BLaER1 (cell line): ENCODE measurements around the gene SIDT2.
"Not testable (repeated sequence)": the region's sequence is repeated elsewhere in the genome, so short reads cannot be mapped to it uniquely, and the experiment has no call there.

Experiments
- H3K27ac ChIP-seq: shearing (Covaris generic); formaldehyde crosslinking; 2 replicates; pipeline ENCODE4 v1.8.1; 2022
- H3K27me3 ChIP-seq: shearing (Covaris generic); formaldehyde crosslinking; 2 replicates; pipeline ENCODE4 v1.8.1; 2022
- H3K36me3 ChIP-seq: shearing (Covaris generic); formaldehyde crosslinking; 2 replicates; pipeline ENCODE4 v1.8.1; 2022
- H3K4me1 ChIP-seq: shearing (Covaris generic); formaldehyde crosslinking; 2 replicates; pipeline ENCODE4 v1.8.1; 2022
- H3K4me2 ChIP-seq: shearing (Covaris generic); formaldehyde crosslinking; 2 replicates; pipeline ENCODE4 v1.8.1; 2022
- H3K4me3 ChIP-seq: shearing (Covaris generic); formaldehyde crosslinking; 2 replicates; pipeline ENCODE4 v1.8.1; 2022
- H3K9ac ChIP-seq: shearing (Covaris generic); formaldehyde crosslinking; 2 replicates; pipeline ENCODE4 v1.8.1; 2022
- H3K9me3 ChIP-seq: shearing (Covaris generic); formaldehyde crosslinking; 2 replicates; pipeline ENCODE4 v1.8.1; 2022
- H4K20me1 ChIP-seq: shearing (Covaris generic); formaldehyde crosslinking; 2 replicates; pipeline ENCODE4 v1.8.1; 2022
- Cebpa-rat ChIP-seq: shearing (Covaris generic); IDR thresholded peaks from 2 replicates; pipeline ENCODE4 v1.8.1; 2022

SIDT2 gene

GRCh38 chr11:117180661-117181585, 2.4 kb downstream of the SIDT2 start:
- TF ChIP-seq Cebpa-rat, result no peak
- Histone ChIP-seq H4K20me1 (no peaks in the 10 kb centered on the region), H3K4me1 (peaks cover 48% of the 10 kb centered on the region), H3K36me3 (peaks cover 14% of the 10 kb centered on the region; the same call in 1 of the 2 replicates), H3K9me3 (no peaks in the 10 kb centered on the region), H3K4me2 (peak overlapping the region; percentile 98), H3K27me3 (no peaks in the 10 kb centered on the region), H3K9ac (peak overlapping the region; percentile 81), H3K27ac (peak overlapping the region; percentile 84), H3K4me3 (peak overlapping the region; percentile 77; the same call in 1 of the 2 replicates)

- peaks cover 57% of the 10 kb centered on the region for H3K4me1 ChIP-seq
- no peak overlapping the region for H3K9ac ChIP-seq
- H3K27me3 ChIP-seq, result no peaks in the 10 kb centered on the region
- peak overlapping the region; percentile 98 for H3K4me2 ChIP-seq
- H3K36me3 ChIP-seq, result peaks cover 14% of the 10 kb centered on the region; the same call in 1 of the 2 replicates
- TF ChIP-seq Cebpa-rat, result no peak
- H4K20me1 ChIP-seq, result no peaks in the 10 kb centered on the region
- no peaks in the 10 kb centered on the region for H3K9me3 ChIP-seq
- no peak overlapping the region for H3K4me3 ChIP-seq
- H3K27ac ChIP-seq, result peak overlapping the region; percentile 84
These were observed 3.3 kb downstream of the SIDT2 start for GRCh38 chr11:117181586-117182550.

GRCh38 chr11:117182551-117182935, 4.0 kb downstream of the SIDT2 start:
- H3K27ac ChIP-seq, result no peak overlapping the region
- H3K4me2 ChIP-seq, result no peak overlapping the region
- H4K20me1 ChIP-seq, result no peaks in the 10 kb centered on the region
- H3K9ac ChIP-seq, result no peak overlapping the region
- no peaks in the 10 kb centered on the region for H3K9me3 ChIP-seq
- no peak overlapping the region for H3K4me3 ChIP-seq
- TF ChIP-seq Cebpa-rat, result no peak
- no peaks in the 10 kb centered on the region for H3K27me3 ChIP-seq
- H3K4me1 ChIP-seq, result peaks cover 62% of the 10 kb centered on the region
- peaks cover 14% of the 10 kb centered on the region; the same call in 1 of the 2 replicates for H3K36me3 ChIP-seq

GRCh38 chr11:117183178-117183577, 4.6 kb downstream of the SIDT2 start:
- not testable (repeated sequence) for H3K27ac ChIP-seq, H3K4me2 ChIP-seq, H4K20me1 ChIP-seq, H3K9ac ChIP-seq, H3K27me3 ChIP-seq, H3K9me3 ChIP-seq, H3K4me3 ChIP-seq
- Histone ChIP-seq H3K4me1 (peaks cover 62% of the 10 kb centered on the region), H3K36me3 (peaks cover 14% of the 10 kb centered on the region; the same call in 1 of the 2 replicates)

- Histone ChIP-seq H3K9ac (no peak overlapping the region), H3K27me3 (no peaks in the 10 kb centered on the region), H3K4me3 (no peak overlapping the region), H3K9me3 (no peaks in the 10 kb centered on the region), H3K27ac (no peak overlapping the region), H3K36me3 (peaks cover 14% of the 10 kb centered on the region; the same call in 1 of the 2 replicates), H3K4me2 (no peak overlapping the region), H3K4me1 (peaks cover 66% of the 10 kb centered on the region), H4K20me1 (no peaks in the 10 kb centered on the region)
- no peak for TF ChIP-seq Cebpa-rat
These were observed 5.3 kb downstream of the SIDT2 start for GRCh38 chr11:117183724-117184349.

- no peaks in the 10 kb centered on the region for H4K20me1 ChIP-seq
- peaks cover 17% of the 10 kb centered on the region; the same call in 1 of the 2 replicates for H3K36me3 ChIP-seq
- no peak for TF ChIP-seq Cebpa-rat
- no peak overlapping the region for H3K9ac ChIP-seq
- no peaks in the 10 kb centered on the region for H3K9me3 ChIP-seq
- H3K4me2 ChIP-seq, result peak overlapping the region; percentile 34; the same call in 1 of the 2 replicates
- H3K27me3 ChIP-seq, result no peaks in the 10 kb centered on the region
- no peak overlapping the region for H3K4me3 ChIP-seq
- 0 out of 2 replicates have a peak overlapping the region, but pooled peaks have one; percentile 30 for H3K27ac ChIP-seq
- peaks cover 69% of the 10 kb centered on the region for H3K4me1 ChIP-seq
These were observed 7.3 kb downstream of the SIDT2 start for GRCh38 chr11:117185736-117186430.

- Histone ChIP-seq H3K4me1 (peaks cover 64% of the 10 kb centered on the region), H3K27ac (0 out of 2 replicates have a peak overlapping the region, but pooled peaks have one; percentile 30), H3K27me3 (no peaks in the 10 kb centered on the region), H3K4me2 (peak overlapping the region; percentile 34; the same call in 1 of the 2 replicates), H3K9ac (no peak overlapping the region), H3K9me3 (no peaks in the 10 kb centered on the region), H4K20me1 (no peaks in the 10 kb centered on the region), H3K4me3 (no peak overlapping the region), H3K36me3 (peaks cover 17% of the 10 kb centered on the region; the same call in 1 of the 2 replicates)
- no peak for TF ChIP-seq Cebpa-rat
These were observed 7.9 kb downstream of the SIDT2 start for GRCh38 chr11:117186431-117186761.

GRCh38 chr11:117187007-117187406, 8.5 kb downstream of the SIDT2 start:
- Histone ChIP-seq H3K4me2 (peak overlapping the region; percentile 88), H3K9ac (no peak overlapping the region), H3K4me1 (peaks cover 58% of the 10 kb centered on the region), H3K27ac (peak overlapping the region; percentile 55; the same call in 1 of the 2 replicates), H4K20me1 (no peaks in the 10 kb centered on the region), H3K36me3 (peaks cover 18% of the 10 kb centered on the region; the same call in 1 of the 2 replicates), H3K27me3 (no peaks in the 10 kb centered on the region), H3K4me3 (no peak overlapping the region), H3K9me3 (no peaks in the 10 kb centered on the region)
- TF ChIP-seq Cebpa-rat, result no peak
